ENCODE data around the gene ENDOD1. TPM values are rescaled to one million over a fixed set of nuclear protein-coding genes. Genes with fewer than 3 reads are reported as not detected.

The ENDOD1 gene
- polyA plus RNA-seq, 3 donors: 1.3 to 3.4 (median 3.2) TPM

DNA sequence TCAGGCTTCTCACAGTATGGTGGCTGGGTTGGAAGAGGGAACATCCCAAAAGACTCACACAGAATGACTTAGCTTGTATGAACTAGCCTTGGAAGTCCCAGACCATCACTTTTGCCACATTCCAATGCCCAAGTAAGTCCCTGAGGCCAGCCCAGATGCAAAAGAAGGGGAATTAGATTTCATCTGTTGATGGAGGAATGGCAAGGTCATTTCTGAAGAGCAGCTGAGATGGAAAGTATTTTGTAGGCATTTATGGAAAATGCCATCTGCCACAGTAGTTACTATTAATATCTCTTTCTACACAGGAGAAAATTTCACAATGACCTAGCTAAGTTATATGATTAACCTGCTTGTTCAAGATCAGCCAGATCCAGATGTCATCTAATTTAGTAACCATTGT, 58.8 kb downstream of the ENDOD1 start:
- H3K27me3 ChIP-seq (ENCODE audit: control insufficient read depth in 2 of 2, insufficient read depth in 2 of 2, low read length in 2 of 2): peaks cover 0 to 6% of the 10 kb centered on the region in 2 donors
- H3K9ac ChIP-seq (ENCODE audit: insufficient read depth, low read length, poor library complexity, severe bottlenecking): no peak overlapping the region
- TF ChIP-seq, protein P1, sequence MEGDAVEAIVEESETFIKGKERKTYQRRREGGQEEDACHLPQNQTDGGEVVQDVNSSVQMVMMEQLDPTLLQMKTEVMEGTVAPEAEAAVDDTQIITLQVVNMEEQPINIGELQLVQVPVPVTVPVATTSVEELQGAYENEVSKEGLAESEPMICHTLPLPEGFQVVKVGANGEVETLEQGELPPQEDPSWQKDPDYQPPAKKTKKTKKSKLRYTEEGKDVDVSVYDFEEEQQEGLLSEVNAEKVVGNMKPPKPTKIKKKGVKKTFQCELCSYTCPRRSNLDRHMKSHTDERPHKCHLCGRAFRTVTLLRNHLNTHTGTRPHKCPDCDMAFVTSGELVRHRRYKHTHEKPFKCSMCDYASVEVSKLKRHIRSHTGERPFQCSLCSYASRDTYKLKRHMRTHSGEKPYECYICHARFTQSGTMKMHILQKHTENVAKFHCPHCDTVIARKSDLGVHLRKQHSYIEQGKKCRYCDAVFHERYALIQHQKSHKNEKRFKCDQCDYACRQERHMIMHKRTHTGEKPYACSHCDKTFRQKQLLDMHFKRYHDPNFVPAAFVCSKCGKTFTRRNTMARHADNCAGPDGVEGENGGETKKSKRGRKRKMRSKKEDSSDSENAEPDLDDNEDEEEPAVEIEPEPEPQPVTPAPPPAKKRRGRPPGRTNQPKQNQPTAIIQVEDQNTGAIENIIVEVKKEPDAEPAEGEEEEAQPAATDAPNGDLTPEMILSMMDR (IDR thresholded peaks at IDR 0.05): no peak
- no peaks in the 10 kb centered on the region for H3K9me3 ChIP-seq (replicated peaks in 1 of 2; ENCODE audit: control insufficient read depth in 1 of 2, insufficient read depth in 1 of 2, low read length in 2 of 2)
- Mint-ChIP-seq H3K4me1 (peaks cover 28% of the 10 kb centered on the region), H3K9me3 (no peaks in the 10 kb centered on the region), H3K27me3 (ENCODE audit: low read depth in 3 of 3) (peaks cover 2 to 20% (median 6%) of the 10 kb centered on the region in 3 donors), H3K4me3 (no peak overlapping the region), H3K36me3 (no peaks in the 10 kb centered on the region), H3K27ac (no peak overlapping the region)
- H3K4me1 ChIP-seq (ENCODE audit: control insufficient read depth in 1 of 2, insufficient read depth in 2 of 2, low read length in 2 of 2): peaks cover 17 to 28% of the 10 kb centered on the region in 2 donors
- H2AFZ ChIP-seq (ENCODE audit: insufficient read depth, low read depth, low read length, poor library complexity, severe bottlenecking): no peak overlapping the region
- no peak overlapping the region for H3K4me2 ChIP-seq (replicated peaks; ENCODE audit: extremely low read depth, low read length, poor library complexity, severe bottlenecking)
- no peaks in the 10 kb centered on the region for H3K36me3 ChIP-seq (replicated peaks in 1 of 2; ENCODE audit: control insufficient read depth in 1 of 2, insufficient read depth in 2 of 2, low read length in 2 of 2)
- no peak overlapping the region for H3K4me3 ChIP-seq (replicated peaks in 1 of 3; ENCODE audit: low read depth in 2 of 3, low read length in 3 of 3)
- no peak for DNase-seq
- intact Hi-C loops (cut with micrococcal nuclease): no loop called here
- H4K20me1 ChIP-seq (ENCODE audit: insufficient read depth, low read length): no peaks in the 10 kb centered on the region
- H3K79me2 ChIP-seq (ENCODE audit: insufficient read depth, low read length): no peaks in the 10 kb centered on the region
- H3K27ac ChIP-seq (ENCODE audit: low read depth in 1 of 2, low read length in 2 of 2): no peak overlapping the region

- Histone ChIP-seq H3K79me2 (ENCODE audit: insufficient read depth, low read length) (no peaks in the 10 kb centered on the region), H3K9ac (ENCODE audit: insufficient read depth, low read length, poor library complexity, severe bottlenecking) (no peak overlapping the region), H3K4me3 (replicated peaks in 1 of 3; ENCODE audit: low read depth in 2 of 3, low read length in 3 of 3) (no peak overlapping the region), H3K4me1 (ENCODE audit: control insufficient read depth in 1 of 2, insufficient read depth in 2 of 2, low read length in 2 of 2) (peaks cover 22 to 33% of the 10 kb centered on the region in 2 donors), H3K4me2 (replicated peaks; ENCODE audit: extremely low read depth, low read length, poor library complexity, severe bottlenecking) (no peak overlapping the region), H3K36me3 (replicated peaks in 1 of 2; ENCODE audit: control insufficient read depth in 1 of 2, insufficient read depth in 2 of 2, low read length in 2 of 2) (no peaks in the 10 kb centered on the region), H3K27ac (ENCODE audit: low read depth in 1 of 2, low read length in 2 of 2) (no peak overlapping the region), H4K20me1 (ENCODE audit: insufficient read depth, low read length) (no peaks in the 10 kb centered on the region), H2AFZ (ENCODE audit: insufficient read depth, low read depth, low read length, poor library complexity, severe bottlenecking) (no peak overlapping the region), H3K9me3 (replicated peaks in 1 of 2; ENCODE audit: control insufficient read depth in 1 of 2, insufficient read depth in 1 of 2, low read length in 2 of 2) (no peaks in the 10 kb centered on the region), H3K27me3 (ENCODE audit: control insufficient read depth in 2 of 2, insufficient read depth in 2 of 2, low read length in 2 of 2) (peaks cover 0 to 6% of the 10 kb centered on the region in 2 donors)
- Mint-ChIP-seq H3K27ac (peak overlapping the region in 2 of 7 donors; percentile 1 to 14), H3K4me1 (peaks cover 33% of the 10 kb centered on the region), H3K4me3 (no peak overlapping the region), H3K9me3 (no peaks in the 10 kb centered on the region), H3K27me3 (ENCODE audit: low read depth in 3 of 3) (peaks cover 2 to 20% (median 6%) of the 10 kb centered on the region in 3 donors), H3K36me3 (no peaks in the 10 kb centered on the region)
- TF ChIP-seq, protein P1 (IDR thresholded peaks at IDR 0.05): no peak
- no peak for DNase-seq
- intact Hi-C loops (cut with micrococcal nuclease): no loop called here
- 21% methylated on average over 1 of the region's 2 CpGs for WGBS (ENCODE audit: insufficient coverage)
Measured at GRCh38 chr11:95148938-95149337, 59.3 kb downstream of the ENDOD1 start.

All from CD14-positive monocyte (primary cell).